Endothelial cell of umbilical vein (primary cell): ENCODE measurements around the gene RHCE. TPM values are rescaled to one million over a fixed set of nuclear protein-coding genes. Genes with fewer than 3 reads are reported as not detected.
A peak's percentile ranks its signal among the peaks of the same experiment; 100 is the strongest.
"Not testable (repeated sequence)": the region's sequence is repeated elsewhere in the genome, so short reads cannot be mapped to it uniquely, and the experiment has no call there.

ENCODE experiments used
- BruUV-seq: library from RNA; stranded (reverse); fragments of 400-500 nt; replicated peaks from 2 replicates; lab custom pipeline; 2021; lab: Mats Ljungman, UMichigan
- CTCF ChIA-PET: fragments of 300-600, 350-600 bp; sonication (Branson Sonifier 250); formaldehyde crosslinking; loops from one replicate; lab custom pipeline; 2021; ENCODE audit warnings: antibody characterized with exemption, inconsistent platforms; lab: Charles Lee
- POLR2A ChIA-PET: fragments of 300-600, 350-600 bp; sonication (Branson Sonifier 250); formaldehyde crosslinking; loops from one replicate; lab custom pipeline; 2021; ENCODE audit warnings: antibody characterized with exemption, inconsistent platforms; lab: Charles Lee
- DNase-seq: peaks from one replicate; pipeline ENCODE4 v3.0.0-alpha.2; 2011; ENCODE audit warnings: low read depth, low spot score
- FAIRE-seq: peaks from 2 replicates; lab custom pipeline; 2011; peaks lifted over from hg19 to GRCh38; lab: Jason Lieb, UNC
- H2AFZ ChIP-seq: 2 replicates; pipeline ENCODE4 v1.6.0; 2012; ENCODE audit warnings: low read depth, low read length, control low read depth, inconsistent platforms
- H3K27ac ChIP-seq: 2 replicates; pipeline ENCODE4 v1.5.1; 2011; ENCODE audit warnings: low read depth, mild to moderate bottlenecking, control low read depth, low read length, moderate library complexity; ENCODE audit not compliant: insufficient read depth
- H3K27me3 ChIP-seq, 2 experiments: 2 replicates each; pipeline versions ENCODE4 v1.6.0 to v1.6.1; 2011; ENCODE audit warnings: low read length in 2 of 2, mixed read lengths in 1 of 2; ENCODE audit not compliant: control insufficient read depth in 2 of 2, insufficient read depth in 2 of 2
- H3K36me3 ChIP-seq, 2 experiments: 2 replicates in 1 of 2; 3 replicates in 1 of 2; pipeline ENCODE4 v1.5.1; 2011; ENCODE audit warnings: low read length in 2 of 2, mild to moderate bottlenecking in 1 of 2, moderate library complexity in 1 of 2; ENCODE audit not compliant: control insufficient read depth in 2 of 2, insufficient read depth in 2 of 2; ENCODE audit errors: extremely low read depth in 1 of 2
- H3K4me1 ChIP-seq: 3 replicates; pipeline ENCODE4 v1.5.1; 2011; ENCODE audit warnings: mild to moderate bottlenecking, low read length; ENCODE audit not compliant: control insufficient read depth, insufficient read depth; ENCODE audit errors: extremely low read depth
- H3K4me2 ChIP-seq: 2 replicates; pipeline ENCODE4 v1.6.1; 2011; ENCODE audit warnings: low read length, control low read depth, mixed read lengths; ENCODE audit not compliant: insufficient read depth
- H3K4me3 ChIP-seq, 3 experiments: fragments of 200-600 bp in 1 of 3; sonication (generic), shearing (Covaris generic) in 1 of 3; replicated peaks in 1 of 3; 2 replicates each; pipeline ENCODE4 v1.5.1; 2011 to 2016; ENCODE audit warnings: control low read depth in 3 of 3, low read length in 3 of 3, mild to moderate bottlenecking in 2 of 3, inconsistent platforms in 1 of 3, low read depth in 1 of 3, moderate library complexity in 1 of 3; ENCODE audit not compliant: insufficient read depth in 1 of 3
- H3K79me2 ChIP-seq: 2 replicates; pipeline ENCODE4 v1.6.0; 2012; ENCODE audit warnings: low read length, inconsistent platforms; ENCODE audit not compliant: control insufficient read depth, insufficient read depth
- H3K9ac ChIP-seq: replicated peaks from 2 replicates; pipeline ENCODE3; 2011; ENCODE audit warnings: low read length, control low read depth; ENCODE audit not compliant: insufficient read depth; ENCODE audit errors: extremely low read depth
- H3K9me1 ChIP-seq: replicated peaks from 3 replicates; pipeline ENCODE4 v1.6.0; 2011; ENCODE audit warnings: mild to moderate bottlenecking, low read length; ENCODE audit not compliant: control insufficient read depth, insufficient read depth; ENCODE audit errors: extremely low read depth
- H3K9me3 ChIP-seq: replicated peaks from 2 replicates; pipeline ENCODE4 v1.5.1; 2012; ENCODE audit warnings: low read length, inconsistent platforms; ENCODE audit not compliant: control insufficient read depth, insufficient read depth
- H4K20me1 ChIP-seq: replicated peaks from 2 replicates; pipeline ENCODE3; 2011; ENCODE audit warnings: mild to moderate bottlenecking, low read length; ENCODE audit not compliant: control insufficient read depth, insufficient read depth; ENCODE audit errors: extremely low read depth
- dilution Hi-C: fragments of 300-500 bp; cut with MboI; formaldehyde crosslinking; loops from one replicate; pipeline ENCODE4 v1.15.0; 2019; ENCODE audit warnings: low sequenced_read_pairs; ENCODE audit not compliant: extremely low pct_ligation_motif_present
- intact Hi-C: fragments of 100-400 bp; cut with micrococcal nuclease; formaldehyde crosslinking; loops from one replicate; pipeline ENCODE4 v1.10.0; 2022
- polyA plus RNA-seq, 4 experiments: library from polyadenylated mRNA; depleted of rRNA in 3 of 4; stranded (reverse) in 3 of 4; unstranded in 1 of 4; fragments of >200 nt; gene quantifications; 2 replicates each; pipeline versions ENCODE4 v1.2.1 to v1.2.3, GENCODE V29; 2011 to 2012; ENCODE audit warnings: missing spikeins in 1 of 4
- total RNA-seq: library from RNA; stranded (reverse); gene quantifications from 2 replicates; pipeline ENCODE4 v1.2.3, GENCODE V29; 2021

RHCE gene
- total and polyA plus RNA-seq, 2 donors (not counting 3 experiments of a cell fraction or from before 2014, with no cell fraction given), result 0.07 TPM; not detected in 1

DNA sequence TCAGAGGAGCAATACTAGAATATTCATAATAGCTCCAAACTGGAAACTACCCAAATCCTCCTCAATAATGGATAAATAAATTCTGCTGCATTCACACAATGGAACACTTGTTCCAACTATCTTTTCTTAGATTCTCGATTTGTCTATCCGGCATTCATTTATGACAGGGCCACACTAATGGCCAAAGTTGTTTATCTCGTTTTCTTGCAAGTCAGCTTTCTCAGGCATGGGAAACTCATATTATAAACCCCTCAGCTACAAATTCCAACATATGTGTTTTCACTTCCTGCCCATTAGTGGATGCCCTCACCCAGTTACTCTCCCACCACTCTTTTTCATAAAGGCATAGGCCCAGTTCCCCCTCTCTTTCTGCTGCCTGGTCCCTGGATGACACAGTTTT is 42.3 kb downstream of the RHCE start:
- H3K27ac ChIP-seq, H3K79me2 ChIP-seq, H3K4me1 ChIP-seq, H3K9me1 ChIP-seq, H2AFZ ChIP-seq, H4K20me1 ChIP-seq, intact Hi-C loops, H3K4me2 ChIP-seq, POLR2A ChIA-PET, H3K9ac ChIP-seq, dilution Hi-C loops, DNase-seq, H3K36me3 ChIP-seq, FAIRE-seq, H3K4me3 ChIP-seq, BruUV-seq, H3K27me3 ChIP-seq, H3K9me3 ChIP-seq: not testable (repeated sequence)
- CTCF ChIA-PET, result interaction anchor here (1.3 kb wide), 1 partner anchor 195 kb away, joined by 3 read pairs; no protein-coding TSS in a partner anchor

DNA sequence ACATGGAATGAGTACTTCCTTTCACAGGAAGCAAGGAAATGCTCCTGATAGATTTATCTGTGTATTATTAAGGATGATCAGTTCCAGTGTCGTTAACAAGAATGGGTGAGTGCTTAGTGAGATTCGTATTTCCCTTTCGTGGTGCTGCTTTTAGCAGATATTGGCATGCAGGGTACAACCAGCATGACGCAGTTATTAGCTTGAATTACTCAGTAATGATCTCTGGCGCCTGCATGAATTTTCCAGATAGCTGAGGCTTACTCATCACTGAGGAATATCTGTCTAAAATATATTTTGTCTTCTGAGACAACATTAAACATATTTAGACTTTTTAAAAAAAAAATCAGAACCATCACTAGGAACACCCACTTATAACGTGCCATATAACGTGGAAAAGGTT is 48.9 kb downstream of the RHCE start:
- DNase-seq, H3K4me1 ChIP-seq, H3K79me2 ChIP-seq, H3K9me1 ChIP-seq, H3K27ac ChIP-seq, POLR2A ChIA-PET, H3K9me3 ChIP-seq, H2AFZ ChIP-seq, H3K9ac ChIP-seq, H3K4me2 ChIP-seq, H3K4me3 ChIP-seq, BruUV-seq, intact Hi-C loops, H3K36me3 ChIP-seq, CTCF ChIA-PET, H4K20me1 ChIP-seq, dilution Hi-C loops, H3K27me3 ChIP-seq: not testable (repeated sequence)
- FAIRE-seq, result peak; percentile 24

DNA sequence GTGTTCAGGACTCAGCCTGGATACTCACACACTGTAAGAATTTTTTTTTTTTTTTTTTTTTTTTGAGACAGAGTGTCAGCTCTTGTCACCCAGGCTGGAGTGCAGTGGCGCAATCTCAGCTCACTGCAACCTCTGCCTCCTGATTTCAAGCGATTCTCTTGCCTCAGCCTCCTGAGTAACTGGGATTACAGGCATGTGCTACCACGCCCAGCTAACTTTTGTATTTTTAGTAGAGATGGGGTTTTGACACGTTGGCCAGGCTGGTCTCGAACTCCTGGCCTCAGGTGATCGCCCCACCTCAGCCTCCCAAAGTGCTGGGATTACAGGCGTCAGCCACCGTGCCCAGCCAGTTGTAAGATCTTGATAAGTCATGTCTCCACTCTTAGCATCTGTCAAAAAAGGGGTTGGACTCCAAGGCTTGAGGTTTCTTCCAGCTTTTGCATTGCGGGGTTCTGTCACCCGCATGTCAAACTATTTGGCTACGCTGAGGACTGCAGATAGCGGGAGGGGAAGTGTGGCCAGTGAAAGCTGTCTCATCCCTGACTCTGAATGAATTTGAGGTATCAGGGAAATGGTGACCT is 50.8 kb downstream of the RHCE start:
- H2AFZ ChIP-seq, CTCF ChIA-PET, BruUV-seq, H3K36me3 ChIP-seq, intact Hi-C loops, H3K79me2 ChIP-seq, FAIRE-seq, H3K4me2 ChIP-seq, dilution Hi-C loops, H3K4me3 ChIP-seq, H3K9me3 ChIP-seq, H3K4me1 ChIP-seq, H4K20me1 ChIP-seq, POLR2A ChIA-PET, DNase-seq, H3K9me1 ChIP-seq, H3K27ac ChIP-seq, H3K27me3 ChIP-seq, H3K9ac ChIP-seq: not testable (repeated sequence)
